CD4-positive, CD25-positive, alpha-beta regulatory T cell (primary cell): ENCODE data around the gene AHSA1. TPM values are rescaled to one million over a fixed set of nuclear protein-coding genes. Genes with fewer than 3 reads are reported as not detected.
A peak's percentile ranks its signal among the peaks of the same experiment; 100 is the strongest.

Experiments
- ATAC-seq, 2 donors: fragments of 150-1000 bp; cut with Tn5 transposase; one replicate each; pipeline ENCODE4 v1.10.0; 2021; ENCODE audit warnings: low read depth in 2 of 2, moderate number of reproducible peaks in 2 of 2, moderate library complexity in 1 of 2
- DNase-seq, 3 donors: peaks; one replicate each; pipeline versions ENCODE4 v3.0.0 to v3.0.0-alpha.2; 2012 to 2022; ENCODE audit warnings: mixed read lengths in 1 of 3
- H3K27ac ChIP-seq: one replicate; pipeline ENCODE4 v1.7.0; 2013; ENCODE audit warnings: mild to moderate bottlenecking, low read length; ENCODE audit not compliant: insufficient read depth, poor library complexity, severe bottlenecking
- H3K27me3 ChIP-seq: one replicate; pipeline ENCODE4 v1.7.0; 2013; ENCODE audit warnings: low read length; ENCODE audit not compliant: control insufficient read depth, insufficient read depth
- H3K36me3 ChIP-seq: one replicate; pipeline ENCODE4 v1.7.0; 2013; ENCODE audit warnings: mild to moderate bottlenecking, low read length, moderate library complexity; ENCODE audit not compliant: control insufficient read depth, insufficient read depth
- H3K4me1 ChIP-seq: 2 replicates; pipeline ENCODE4 v1.7.0; 2013; ENCODE audit warnings: mild to moderate bottlenecking, low read length; ENCODE audit not compliant: insufficient read depth, control insufficient read depth, poor library complexity, severe bottlenecking
- H3K4me3 ChIP-seq: one replicate; pipeline ENCODE4 v1.7.0; 2013; ENCODE audit warnings: low read depth, mild to moderate bottlenecking, low read length, moderate library complexity
- H3K9me3 ChIP-seq, 2 experiments: 1 replicate in 1 of 2; 2 replicates in 1 of 2; pipeline ENCODE4 v1.7.0; 2013; ENCODE audit warnings: low read length in 2 of 2, mild to moderate bottlenecking in 1 of 2, moderate library complexity in 1 of 2; ENCODE audit not compliant: control insufficient read depth in 2 of 2
- H3K27ac Mint-ChIP-seq, 3 donors: one replicate each; pipeline ENCODE4 v1.8.0; 2020 to 2022; ENCODE audit warnings: mild to moderate bottlenecking in 3 of 3, mixed read lengths in 3 of 3, moderate library complexity in 2 of 3
- H3K27me3 Mint-ChIP-seq: one replicate; pipeline ENCODE4 v1.8.0; 2022; ENCODE audit warnings: mild to moderate bottlenecking, mixed read lengths
- H3K36me3 Mint-ChIP-seq: one replicate; pipeline ENCODE4 v1.8.0; 2020; ENCODE audit warnings: mixed read lengths
- H3K4me1 Mint-ChIP-seq, 4 donors: one replicate each; pipeline ENCODE4 v1.8.0; 2020 to 2022; ENCODE audit warnings: mixed read lengths in 4 of 4, mild to moderate bottlenecking in 1 of 4
- H3K4me3 Mint-ChIP-seq, 4 donors: one replicate each; pipeline ENCODE4 v1.8.0; 2020 to 2022; ENCODE audit warnings: mild to moderate bottlenecking in 4 of 4, mixed read lengths in 4 of 4, moderate library complexity in 3 of 4
- H3K9me3 Mint-ChIP-seq, 7 donors: one replicate each; pipeline ENCODE4 v1.8.0; 2020 to 2022; ENCODE audit warnings: mixed read lengths in 7 of 7, mild to moderate bottlenecking in 3 of 7, moderate library complexity in 2 of 7
- polyA plus RNA-seq, 4 donors: library from polyadenylated mRNA; unstranded; fragments of 300-500 nt; fragmentation: Illumina TruSeq; gene quantifications; one replicate each; pipeline ENCODE4 v1.2.3, GENCODE V29; 2021
- total RNA-seq: library from RNA; stranded (reverse); gene quantifications from one replicate; pipeline ENCODE4 v1.2.3, GENCODE V29; 2022

Gene AHSA1
- total and polyA plus RNA-seq, 5 donors from 2014 or later = 66.9 to 134 (median 118) TPM

- Mint-ChIP-seq H3K27ac (no peak overlapping the region), H3K36me3 (no peaks in the 10 kb centered on the region), H3K9me3 (peaks cover 0 to 1% (median 0%) of the 10 kb centered on the region in 7 donors), H3K4me3 (no peak overlapping the region), H3K4me1 (no peaks in the 10 kb centered on the region), H3K27me3 (peaks cover 5% of the 10 kb centered on the region)
- no peak for ATAC-seq
- Histone ChIP-seq H3K27ac (no peak overlapping the region), H3K36me3 (no peaks in the 10 kb centered on the region), H3K27me3 (no peaks in the 10 kb centered on the region), H3K4me1 (no peaks in the 10 kb centered on the region), H3K9me3 (no peaks in the 10 kb centered on the region), H3K4me3 (no peak overlapping the region)
- DNase-seq = no peak
These were observed 30.7 kb downstream of the AHSA1 start for GRCh38 chr14:77488558-77488957.

- Mint-ChIP-seq H3K36me3 (no peaks in the 10 kb centered on the region), H3K9me3 (peaks cover 0 to 1% (median 0%) of the 10 kb centered on the region in 7 donors), H3K27me3 (peaks cover 9% of the 10 kb centered on the region), H3K4me3 (no peak overlapping the region), H3K27ac (peak overlapping the region in 1 of 3 donors; percentile 20), H3K4me1 (no peaks in the 10 kb centered on the region)
- Histone ChIP-seq H3K9me3 (no peaks in the 10 kb centered on the region), H3K27me3 (no peaks in the 10 kb centered on the region), H3K4me3 (no peak overlapping the region), H3K27ac (no peak overlapping the region), H3K4me1 (no peaks in the 10 kb centered on the region), H3K36me3 (no peaks in the 10 kb centered on the region)
- ATAC-seq (no peak), DNase-seq (no peak)
These were observed 31.1 kb downstream of the AHSA1 start for GRCh38 chr14:77489041-77489440.

GRCh38 chr14:77490347-77490986, 32.6 kb downstream of the AHSA1 start:
- ATAC-seq (no peak), DNase-seq (no peak)
- Mint-ChIP-seq H3K4me3 (no peak overlapping the region), H3K27me3 (peaks cover 13% of the 10 kb centered on the region), H3K27ac (no peak overlapping the region), H3K36me3 (no peaks in the 10 kb centered on the region), H3K4me1 (no peaks in the 10 kb centered on the region), H3K9me3 (peaks cover 0 to 1% (median 0%) of the 10 kb centered on the region in 7 donors)
- H3K4me3 ChIP-seq = no peak overlapping the region
- H3K9me3 ChIP-seq = no peaks in the 10 kb centered on the region
- no peaks in the 10 kb centered on the region for H3K36me3 ChIP-seq
- H3K27ac ChIP-seq = no peak overlapping the region
- no peaks in the 10 kb centered on the region for H3K4me1 ChIP-seq
- H3K27me3 ChIP-seq = no peaks in the 10 kb centered on the region

GRCh38 chr14:77491056-77491455, 33.2 kb downstream of the AHSA1 start:
- DNase-seq (no peak), ATAC-seq (no peak)
- H3K27me3 ChIP-seq = no peaks in the 10 kb centered on the region
- no peaks in the 10 kb centered on the region for H3K4me1 Mint-ChIP-seq
- no peak overlapping the region for H3K4me3 ChIP-seq
- H3K4me1 ChIP-seq = no peaks in the 10 kb centered on the region
- H3K9me3 Mint-ChIP-seq = no peaks in the 10 kb centered on the region
- H3K9me3 ChIP-seq = no peaks in the 10 kb centered on the region
- no peak overlapping the region for H3K27ac ChIP-seq
- no peak overlapping the region for H3K4me3 Mint-ChIP-seq
- H3K27me3 Mint-ChIP-seq = peaks cover 19% of the 10 kb centered on the region
- H3K36me3 ChIP-seq = no peaks in the 10 kb centered on the region
- H3K27ac Mint-ChIP-seq = no peak overlapping the region
- no peaks in the 10 kb centered on the region for H3K36me3 Mint-ChIP-seq

- no peak for ATAC-seq
- Histone ChIP-seq H3K9me3 (no peaks in the 10 kb centered on the region), H3K36me3 (no peaks in the 10 kb centered on the region), H3K27ac (no peak overlapping the region), H3K4me3 (no peak overlapping the region), H3K27me3 (peaks cover 5% of the 10 kb centered on the region), H3K4me1 (peaks cover 13% of the 10 kb centered on the region)
- no peaks in the 10 kb centered on the region for H3K36me3 Mint-ChIP-seq
- no peak for DNase-seq
- H3K4me1 Mint-ChIP-seq = peaks cover 0 to 7% (median under 1%) of the 10 kb centered on the region in 4 donors
- H3K27me3 Mint-ChIP-seq = peaks cover 49% of the 10 kb centered on the region
- H3K4me3 Mint-ChIP-seq = no peak overlapping the region
- H3K27ac Mint-ChIP-seq = no peak overlapping the region
- H3K9me3 Mint-ChIP-seq = no peaks in the 10 kb centered on the region
These were observed 37.4 kb downstream of the AHSA1 start for GRCh38 chr14:77495334-77495733.

GRCh38 chr14:77498120-77498979, 40.5 kb downstream of the AHSA1 start, which contains the start of gene ISM2:
ISM2 (minus strand) TSS chr14:77498816; CDS start chr14:77498793, 23 bp downstream.
- Histone ChIP-seq H3K9me3 (peaks cover 0 to 3% of the 10 kb centered on the region in 2 experiments), H3K27ac (no peak within 1 kb of the TSS), H3K27me3 (peaks cover 5% of the 10 kb centered on the region), H3K4me1 (peaks cover 13% of the 10 kb centered on the region), H3K36me3 (no peaks in the 10 kb centered on the region), H3K4me3 (no peak within 1 kb of the TSS)
- H3K4me1 Mint-ChIP-seq = peaks cover 0 to 7% (median 3%) of the 10 kb centered on the region in 4 donors
- no peaks in the 10 kb centered on the region for H3K36me3 Mint-ChIP-seq
- no peak within 1 kb of the TSS for H3K27ac Mint-ChIP-seq
- peaks cover 0 to 5% (median 3%) of the 10 kb centered on the region in 7 donors for H3K9me3 Mint-ChIP-seq
- H3K27me3 Mint-ChIP-seq = peaks cover 54% of the 10 kb centered on the region
- ATAC-seq (peak; percentile 52 to 64), DNase-seq (peak in 1 of 3 donors; percentile 50)
- peak within 1 kb of the TSS; percentile 43 to 83 (median 80) for H3K4me3 Mint-ChIP-seq

GRCh38 chr14:77498984-77499527, 41.2 kb downstream of the AHSA1 start:
- peaks cover 0 to 5% (median 3%) of the 10 kb centered on the region in 7 donors for H3K9me3 Mint-ChIP-seq
- peaks cover 0 to 7% (median 3%) of the 10 kb centered on the region in 4 donors for H3K4me1 Mint-ChIP-seq
- H3K4me1 ChIP-seq = peaks cover 13% of the 10 kb centered on the region
- H3K27me3 Mint-ChIP-seq = peaks cover 50% of the 10 kb centered on the region
- H3K36me3 ChIP-seq = no peaks in the 10 kb centered on the region
- no peak overlapping the region for H3K27ac Mint-ChIP-seq
- ATAC-seq (no peak), DNase-seq (no peak)
- H3K27ac ChIP-seq = no peak overlapping the region
- peaks cover 5% of the 10 kb centered on the region for H3K27me3 ChIP-seq
- H3K9me3 ChIP-seq = peaks cover 3 to 4% of the 10 kb centered on the region in 2 experiments
- H3K36me3 Mint-ChIP-seq = no peaks in the 10 kb centered on the region
- peak overlapping the region in 3 of 4 donors; percentile 27 to 41 (median 39) for H3K4me3 Mint-ChIP-seq
- H3K4me3 ChIP-seq = no peak overlapping the region
